Measurements from ENCODE around the gene MBOAT2. TPM values are rescaled to one million over a fixed set of nuclear protein-coding genes. Genes with fewer than 3 reads are reported as not detected.
A peak's percentile ranks its signal among the peaks of the same experiment; 100 is the strongest.

MBOAT2 gene
- total RNA-seq, 1 donor from 2014 or later = 17.4 TPM

GRCh38 chr2:8831516-8831915 is 172.0 kb downstream of the MBOAT2 start:
- no peak for DNase-seq (ENCODE audit: low read depth)

- DNase-seq (ENCODE audit: low read depth) = no peak
Measured at GRCh38 chr2:8827729-8828128, 175.8 kb downstream of the MBOAT2 start.

GRCh38 chr2:8822218-8822617 is 181.3 kb downstream of the MBOAT2 start:
- no peak for DNase-seq (ENCODE audit: low read depth)

GRCh38 chr2:8821276-8822217 is 181.9 kb downstream of the MBOAT2 start:
- DNase-seq (ENCODE audit: low read depth) = peak; percentile 8

- no peak for DNase-seq (ENCODE audit: low read depth)
Measured at GRCh38 chr2:8819948-8820347, 183.5 kb downstream of the MBOAT2 start.

GRCh38 chr2:8819194-8819593 is 184.3 kb downstream of the MBOAT2 start:
- peak; percentile 35 for DNase-seq (ENCODE audit: low read depth)

- DNase-seq (ENCODE audit: low read depth) = no peak
Measured at GRCh38 chr2:8817221-8817620, 186.3 kb downstream of the MBOAT2 start.

GRCh38 chr2:8806885-8807704 is 196.4 kb downstream of the MBOAT2 start:
- DNase-seq (ENCODE audit: low read depth) = peak; percentile 17

GRCh38 chr2:8805278-8806210 is 197.9 kb downstream of the MBOAT2 start:
- DNase-seq (ENCODE audit: low read depth) = peak; percentile 37

GRCh38 chr2:8803658-8804379 is 199.7 kb downstream of the MBOAT2 start:
- peak; percentile 92 for DNase-seq (ENCODE audit: low read depth)

GRCh38 chr2:8802741-8803140 is 200.7 kb downstream of the MBOAT2 start:
- no peak for DNase-seq (ENCODE audit: low read depth)

Other genes starting within 250 kb of the MBOAT2 start
- gene KIDINS220, start 166.1 kb downstream of the MBOAT2 start, total RNA-seq = 49.9 and 62.0 TPM in 2 replicates
- gene ASAP2, start 203.1 kb upstream of the MBOAT2 start, total RNA-seq = 23.7 and 28.0 TPM in 2 replicates